ENCODE results near the gene SLCO3A1. TPM values are rescaled to one million over a fixed set of nuclear protein-coding genes. Genes with fewer than 3 reads are reported as not detected.
A peak's percentile ranks its signal among the peaks of the same experiment; 100 is the strongest.

Gene SLCO3A1
- total and polyA plus RNA-seq, 4 donors: 1.6 to 3.6 (median 2.4) TPM

GRCh38 chr15:91873138-91873536 lies 19.6 kb downstream of the SLCO3A1 start:
- WGBS: 77% methylated on average over 3 of the region's 3 CpGs
- no peak for DNase-seq (ENCODE audit: low spot score)
- no peaks in the 10 kb centered on the region for H3K4me1 ChIP-seq (ENCODE audit: control insufficient read depth in 4 of 4, insufficient read depth in 4 of 4, low read length in 3 of 4)
- H3K27me3 ChIP-seq (ENCODE audit: control insufficient read depth in 4 of 4, insufficient read depth in 4 of 4, low read length in 3 of 4): no peaks in the 10 kb centered on the region
- H3K9me3 ChIP-seq (ENCODE audit: control insufficient read depth in 4 of 4, low read length in 3 of 4): no peaks in the 10 kb centered on the region
- H3K27ac ChIP-seq (ENCODE audit: low read depth in 1 of 2, low read length in 2 of 2): no peak overlapping the region
- no peaks in the 10 kb centered on the region for H3K36me3 ChIP-seq (ENCODE audit: control insufficient read depth in 4 of 4, insufficient read depth in 3 of 4, low read depth in 1 of 4, low read length in 3 of 4)
- no peak overlapping the region for H3K4me3 ChIP-seq (ENCODE audit: low read depth in 1 of 3, low read length in 3 of 3)
- H3K9ac ChIP-seq (ENCODE audit: low read depth in 1 of 2, low read length in 2 of 2): no peak overlapping the region
- TF ChIP-seq HNF4A (conservative IDR thresholded peaks at IDR 0.05) (no peak), JUND (IDR thresholded peaks at IDR 0.05) (no peak), TAF1 (conservative IDR thresholded peaks at IDR 0.05) (no peak), NR2F2 (IDR thresholded peaks at IDR 0.05) (no peak), FOXA1 (IDR thresholded peaks at IDR 0.05) (no peak), GABPA (IDR thresholded peaks at IDR 0.05 in 1 of 2, conservative IDR thresholded peaks at IDR 0.05 in 1 of 2) (no peak), EGR1 (IDR thresholded peaks at IDR 0.05; ENCODE audit: low read depth in 2 of 2) (no peak), HNF4G (IDR thresholded peaks at IDR 0.05) (no peak), MAX (IDR thresholded peaks at IDR 0.05) (no peak)

- no peak for TF ChIP-seq EGR1 (IDR thresholded peaks at IDR 0.05; ENCODE audit: low read depth in 2 of 2)
- no peaks in the 10 kb centered on the region for H3K27me3 ChIP-seq (ENCODE audit: control insufficient read depth in 4 of 4, insufficient read depth in 4 of 4, low read length in 3 of 4)
- H3K27ac ChIP-seq (ENCODE audit: low read depth in 1 of 2, low read length in 2 of 2): no peak overlapping the region
- H3K4me1 ChIP-seq (ENCODE audit: control insufficient read depth in 4 of 4, insufficient read depth in 4 of 4, low read length in 3 of 4): no peaks in the 10 kb centered on the region
- H3K9ac ChIP-seq (ENCODE audit: low read depth in 1 of 2, low read length in 2 of 2): no peak overlapping the region
- DNase-seq (ENCODE audit: low spot score): no peak
- H3K9me3 ChIP-seq (ENCODE audit: control insufficient read depth in 4 of 4, low read length in 3 of 4): no peaks in the 10 kb centered on the region
- H3K4me3 ChIP-seq (ENCODE audit: low read depth in 1 of 3, low read length in 3 of 3): no peak overlapping the region
- 82% methylated on average over 3 of the region's 3 CpGs for WGBS
- H3K36me3 ChIP-seq (ENCODE audit: control insufficient read depth in 4 of 4, insufficient read depth in 3 of 4, low read depth in 1 of 4, low read length in 3 of 4): no peaks in the 10 kb centered on the region
Measured at GRCh38 chr15:91874171-91874570, 20.7 kb downstream of the SLCO3A1 start.

- Histone ChIP-seq H3K9ac (ENCODE audit: low read depth in 1 of 2, low read length in 2 of 2) (peak overlapping the region in 1 of 2 donors; percentile 9), H3K9me3 (ENCODE audit: control insufficient read depth in 4 of 4, low read length in 3 of 4) (no peaks in the 10 kb centered on the region), H3K36me3 (ENCODE audit: control insufficient read depth in 4 of 4, insufficient read depth in 3 of 4, low read depth in 1 of 4, low read length in 3 of 4) (no peaks in the 10 kb centered on the region), H3K4me3 (ENCODE audit: low read depth in 1 of 3, low read length in 3 of 3) (no peak overlapping the region), H3K4me1 (ENCODE audit: control insufficient read depth in 4 of 4, insufficient read depth in 4 of 4, low read length in 3 of 4) (no peaks in the 10 kb centered on the region), H3K27me3 (ENCODE audit: control insufficient read depth in 4 of 4, insufficient read depth in 4 of 4, low read length in 3 of 4) (no peaks in the 10 kb centered on the region), H3K27ac (ENCODE audit: low read depth in 1 of 2, low read length in 2 of 2) (no peak overlapping the region)
- no peak for TF ChIP-seq EGR1 (IDR thresholded peaks at IDR 0.05; ENCODE audit: low read depth in 2 of 2)
- TF ChIP-seq HNF4G (IDR thresholded peaks at IDR 0.05): no peak
- TF ChIP-seq RAD21 (IDR thresholded peaks at IDR 0.05): no peak
- TF ChIP-seq FOXA2 (IDR thresholded peaks at IDR 0.05): no peak
- TF ChIP-seq NR2F2 (IDR thresholded peaks at IDR 0.05): no peak
- TF ChIP-seq YY1 (IDR thresholded peaks at IDR 0.05): no peak
- no peak for TF ChIP-seq CTCF (IDR thresholded peaks at IDR 0.05; ENCODE audit: low read depth, low read length, missing input control)
- no peak for TF ChIP-seq MAX (IDR thresholded peaks at IDR 0.05)
- TF ChIP-seq REST (IDR thresholded peaks at IDR 0.05): no peak
- TF ChIP-seq ATF3 (IDR thresholded peaks at IDR 0.05): no peak
- no peak for TF ChIP-seq HNF4A (conservative IDR thresholded peaks at IDR 0.05)
- 90% methylated on average over 9 of the region's 9 CpGs for WGBS
- DNase-seq (ENCODE audit: low spot score): no peak
Measured at GRCh38 chr15:91874992-91875660, 21.6 kb downstream of the SLCO3A1 start.
